ENCODE data around the gene SLC35F4.
"Not testable (repeated sequence)": the region's sequence is repeated elsewhere in the genome, so short reads cannot be mapped to it uniquely, and the experiment has no call there.

Gene SLC35F4

GRCh38 chr14:57771801-57772200 lies 94.1 kb downstream of the SLC35F4 start:
- Histone ChIP-seq H3K9ac (ENCODE audit: low read depth, low read length) (no peak overlapping the region), H3K27me3 (ENCODE audit: control insufficient read depth, insufficient read depth, low read length) (peaks cover 4% of the 10 kb centered on the region), H3K4me1 (ENCODE audit: control insufficient read depth, insufficient read depth, low read length) (no peaks in the 10 kb centered on the region), H3K36me3 (ENCODE audit: insufficient read depth, low read length) (no peaks in the 10 kb centered on the region), H3K4me2 (ENCODE audit: low read length) (no peak overlapping the region), H3K9me3 (replicated peaks; ENCODE audit: low read length) (no peaks in the 10 kb centered on the region), H3K4me3 (ENCODE audit: low read length) (no peak overlapping the region)

GRCh38 chr14:57769863-57770523 lies 95.9 kb downstream of the SLC35F4 start:
- H3K27me3 ChIP-seq (ENCODE audit: control insufficient read depth, insufficient read depth, low read length), result peaks cover 4% of the 10 kb centered on the region
- no peak overlapping the region for H3K4me2 ChIP-seq (ENCODE audit: low read length)
- H3K4me1 ChIP-seq (ENCODE audit: control insufficient read depth, insufficient read depth, low read length), result no peaks in the 10 kb centered on the region
- H3K36me3 ChIP-seq (ENCODE audit: insufficient read depth, low read length), result no peaks in the 10 kb centered on the region
- H3K9ac ChIP-seq (ENCODE audit: low read depth, low read length), result no peak overlapping the region
- no peak overlapping the region for H3K4me3 ChIP-seq (ENCODE audit: low read length)
- H3K9me3 ChIP-seq (replicated peaks; ENCODE audit: low read length), result no peaks in the 10 kb centered on the region

- no peak overlapping the region for H3K9ac ChIP-seq (ENCODE audit: low read depth, low read length)
These were observed 104.1 kb downstream of the SLC35F4 start for GRCh38 chr14:57761800-57762199.

GRCh38 chr14:57760896-57761295 lies 105.0 kb downstream of the SLC35F4 start:
- no peak overlapping the region for H3K4me3 ChIP-seq (ENCODE audit: low read length)
- no peaks in the 10 kb centered on the region for H3K36me3 ChIP-seq (ENCODE audit: insufficient read depth, low read length)
- H3K9me3 ChIP-seq (replicated peaks; ENCODE audit: low read length), result no peaks in the 10 kb centered on the region
- H3K4me2 ChIP-seq (ENCODE audit: low read length), result no peak overlapping the region
- peaks cover 4% of the 10 kb centered on the region for H3K27me3 ChIP-seq (ENCODE audit: control insufficient read depth, insufficient read depth, low read length)
- no peak overlapping the region for H3K9ac ChIP-seq (ENCODE audit: low read depth, low read length)
- H3K4me1 ChIP-seq (ENCODE audit: control insufficient read depth, insufficient read depth, low read length), result no peaks in the 10 kb centered on the region

More at GRCh38 chr14:57761800-57762199, 104.1 kb downstream of the SLC35F4 start:
- no peak overlapping the region for H3K4me3 ChIP-seq (ENCODE audit: low read length)
- H3K9me3 ChIP-seq (replicated peaks; ENCODE audit: low read length), result no peaks in the 10 kb centered on the region
- H3K36me3 ChIP-seq (ENCODE audit: insufficient read depth, low read length), result no peaks in the 10 kb centered on the region
- no peak overlapping the region for H3K4me2 ChIP-seq (ENCODE audit: low read length)
- peaks cover 4% of the 10 kb centered on the region for H3K27me3 ChIP-seq (ENCODE audit: control insufficient read depth, insufficient read depth, low read length)
- no peaks in the 10 kb centered on the region for H3K4me1 ChIP-seq (ENCODE audit: control insufficient read depth, insufficient read depth, low read length)

- no peaks in the 10 kb centered on the region for H3K27me3 ChIP-seq (ENCODE audit: control insufficient read depth, insufficient read depth, low read length)
- no peaks in the 10 kb centered on the region for H3K4me1 ChIP-seq (ENCODE audit: control insufficient read depth, insufficient read depth, low read length)
- no peaks in the 10 kb centered on the region for H3K36me3 ChIP-seq (ENCODE audit: insufficient read depth, low read length)
- H3K4me3 ChIP-seq (ENCODE audit: low read length), result no peak overlapping the region
- no peak overlapping the region for H3K4me2 ChIP-seq (ENCODE audit: low read length)
- no peak overlapping the region for H3K9ac ChIP-seq (ENCODE audit: low read depth, low read length)
- H3K9me3 ChIP-seq (replicated peaks; ENCODE audit: low read length), result no peaks in the 10 kb centered on the region
These were observed 110.8 kb downstream of the SLC35F4 start for GRCh38 chr14:57755018-57755521.

GRCh38 chr14:57754527-57754926 lies 111.4 kb downstream of the SLC35F4 start:
- Histone ChIP-seq H3K4me2 (ENCODE audit: low read length) (no peak overlapping the region), H3K9me3 (replicated peaks; ENCODE audit: low read length) (no peaks in the 10 kb centered on the region), H3K36me3 (ENCODE audit: insufficient read depth, low read length) (no peaks in the 10 kb centered on the region), H3K27me3 (ENCODE audit: control insufficient read depth, insufficient read depth, low read length) (no peaks in the 10 kb centered on the region), H3K9ac (ENCODE audit: low read depth, low read length) (no peak overlapping the region), H3K4me3 (ENCODE audit: low read length) (no peak overlapping the region), H3K4me1 (ENCODE audit: control insufficient read depth, insufficient read depth, low read length) (peaks cover 2% of the 10 kb centered on the region)

GRCh38 chr14:57753821-57754220 lies 112.1 kb downstream of the SLC35F4 start:
- Histone ChIP-seq H3K27me3 (ENCODE audit: control insufficient read depth, insufficient read depth, low read length) (no peaks in the 10 kb centered on the region), H3K9me3 (replicated peaks; ENCODE audit: low read length) (no peaks in the 10 kb centered on the region), H3K9ac (ENCODE audit: low read depth, low read length) (no peak overlapping the region), H3K36me3 (ENCODE audit: insufficient read depth, low read length) (no peaks in the 10 kb centered on the region), H3K4me3 (ENCODE audit: low read length) (no peak overlapping the region), H3K4me2 (ENCODE audit: low read length) (no peak overlapping the region), H3K4me1 (ENCODE audit: control insufficient read depth, insufficient read depth, low read length) (peaks cover 9% of the 10 kb centered on the region)

- H3K9ac ChIP-seq (ENCODE audit: low read depth, low read length); H3K4me2 ChIP-seq (ENCODE audit: low read length); H3K36me3 ChIP-seq (ENCODE audit: insufficient read depth, low read length); H3K9me3 ChIP-seq (replicated peaks; ENCODE audit: low read length); H3K27me3 ChIP-seq (ENCODE audit: control insufficient read depth, insufficient read depth, low read length); H3K4me3 ChIP-seq (ENCODE audit: low read length): not testable (repeated sequence)
- peaks cover 12% of the 10 kb centered on the region for H3K4me1 ChIP-seq (ENCODE audit: control insufficient read depth, insufficient read depth, low read length)
These were observed 113.7 kb downstream of the SLC35F4 start for GRCh38 chr14:57752142-57752695.

GRCh38 chr14:57751400-57751799 lies 114.5 kb downstream of the SLC35F4 start:
- no peaks in the 10 kb centered on the region for H3K27me3 ChIP-seq (ENCODE audit: control insufficient read depth, insufficient read depth, low read length)
- no peaks in the 10 kb centered on the region for H3K9me3 ChIP-seq (replicated peaks; ENCODE audit: low read length)
- peaks cover 12% of the 10 kb centered on the region for H3K4me1 ChIP-seq (ENCODE audit: control insufficient read depth, insufficient read depth, low read length)
- no peaks in the 10 kb centered on the region for H3K36me3 ChIP-seq (ENCODE audit: insufficient read depth, low read length)
- H3K4me3 ChIP-seq (ENCODE audit: low read length), result no peak overlapping the region
- no peak overlapping the region for H3K9ac ChIP-seq (ENCODE audit: low read depth, low read length)
- H3K4me2 ChIP-seq (ENCODE audit: low read length), result no peak overlapping the region

GRCh38 chr14:57749267-57749666 lies 116.6 kb downstream of the SLC35F4 start:
- Histone ChIP-seq H3K4me3 (ENCODE audit: low read length) (no peak overlapping the region), H3K9ac (ENCODE audit: low read depth, low read length) (no peak overlapping the region), H3K9me3 (replicated peaks; ENCODE audit: low read length) (no peaks in the 10 kb centered on the region), H3K36me3 (ENCODE audit: insufficient read depth, low read length) (no peaks in the 10 kb centered on the region), H3K4me1 (ENCODE audit: control insufficient read depth, insufficient read depth, low read length) (peaks cover 12% of the 10 kb centered on the region), H3K4me2 (ENCODE audit: low read length) (no peak overlapping the region), H3K27me3 (ENCODE audit: control insufficient read depth, insufficient read depth, low read length) (no peaks in the 10 kb centered on the region)

GRCh38 chr14:57748279-57748678 lies 117.6 kb downstream of the SLC35F4 start:
- Histone ChIP-seq H3K36me3 (ENCODE audit: insufficient read depth, low read length) (no peaks in the 10 kb centered on the region), H3K27me3 (ENCODE audit: control insufficient read depth, insufficient read depth, low read length) (no peaks in the 10 kb centered on the region), H3K9me3 (replicated peaks; ENCODE audit: low read length) (no peaks in the 10 kb centered on the region), H3K4me2 (ENCODE audit: low read length) (no peak overlapping the region), H3K9ac (ENCODE audit: low read depth, low read length) (no peak overlapping the region), H3K4me3 (ENCODE audit: low read length) (no peak overlapping the region), H3K4me1 (ENCODE audit: control insufficient read depth, insufficient read depth, low read length) (peaks cover 12% of the 10 kb centered on the region)

GRCh38 chr14:57747036-57747435 lies 118.9 kb downstream of the SLC35F4 start:
- Histone ChIP-seq H3K27me3 (ENCODE audit: control insufficient read depth, insufficient read depth, low read length) (no peaks in the 10 kb centered on the region), H3K4me3 (ENCODE audit: low read length) (no peak overlapping the region), H3K4me2 (ENCODE audit: low read length) (no peak overlapping the region), H3K4me1 (ENCODE audit: control insufficient read depth, insufficient read depth, low read length) (peaks cover 12% of the 10 kb centered on the region), H3K9ac (ENCODE audit: low read depth, low read length) (no peak overlapping the region), H3K36me3 (ENCODE audit: insufficient read depth, low read length) (no peaks in the 10 kb centered on the region), H3K9me3 (replicated peaks; ENCODE audit: low read length) (no peaks in the 10 kb centered on the region)
